GM12873 (cell line): ENCODE results near the gene RGS4.

Experiments used
- CTCF ChIP-seq: IDR thresholded peaks from 2 replicates; pipeline ENCODE4 v1.5.1; 2012; ENCODE audit warnings: low read depth, mild to moderate bottlenecking, moderate library complexity, low read length, control low read depth; ENCODE audit not compliant: insufficient read depth; ENCODE audit errors: missing control alignments

Gene RGS4

GRCh38 chr1:163069655-163070277 lies 605 bp downstream of the RGS4 start:
- TF ChIP-seq CTCF, result no peak

DNA sequence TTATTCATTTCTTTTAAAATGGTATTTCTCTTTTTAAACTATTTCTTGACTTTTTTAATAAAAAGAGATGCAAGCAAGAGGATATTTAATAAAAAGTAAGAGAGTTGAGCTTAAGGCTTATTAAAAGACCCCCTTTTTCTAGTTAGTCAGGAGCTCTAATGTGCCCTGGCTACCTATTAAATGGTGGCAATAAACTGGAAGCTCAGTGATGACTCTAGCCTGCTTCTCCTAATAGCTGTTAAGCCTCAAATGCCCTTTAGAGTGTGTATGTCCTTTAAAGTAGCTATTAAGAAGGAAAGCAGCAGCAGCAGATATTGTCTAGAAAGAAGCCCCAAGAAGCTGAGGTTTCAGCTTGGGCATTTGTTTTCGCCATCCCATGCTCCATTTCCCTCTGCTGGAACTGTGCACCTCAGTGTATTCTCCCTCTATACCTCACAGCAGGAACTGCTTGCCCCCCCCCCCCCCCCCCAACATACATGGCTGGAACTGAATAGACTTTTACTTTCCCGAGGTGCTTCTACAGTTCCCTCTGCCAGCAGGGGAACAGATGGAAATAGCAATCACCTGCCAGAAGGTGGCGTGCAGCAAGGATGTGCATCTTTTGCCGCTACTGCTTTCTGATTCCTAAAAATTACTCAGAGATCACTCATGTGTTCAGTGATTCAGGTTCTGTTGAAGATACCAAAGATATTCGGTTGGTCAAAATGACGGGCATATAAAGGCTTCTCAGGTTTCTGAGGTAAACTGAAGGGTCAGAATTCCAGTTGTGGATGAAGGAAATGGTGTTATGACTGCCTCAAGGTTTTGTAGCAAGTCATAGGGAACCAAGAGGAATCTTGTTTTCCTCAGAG lies 2.5 kb downstream of the RGS4 start:
- TF ChIP-seq CTCF, result peak; percentile 84

- TF ChIP-seq CTCF, result no peak
These were observed 3.5 kb downstream of the RGS4 start for GRCh38 chr1:163072658-163073057.

- TF ChIP-seq CTCF, result no peak
These were observed 4.8 kb downstream of the RGS4 start for GRCh38 chr1:163074004-163074403.

- TF ChIP-seq CTCF, result no peak
These were observed 5.6 kb downstream of the RGS4 start for GRCh38 chr1:163074716-163075284.

DNA sequence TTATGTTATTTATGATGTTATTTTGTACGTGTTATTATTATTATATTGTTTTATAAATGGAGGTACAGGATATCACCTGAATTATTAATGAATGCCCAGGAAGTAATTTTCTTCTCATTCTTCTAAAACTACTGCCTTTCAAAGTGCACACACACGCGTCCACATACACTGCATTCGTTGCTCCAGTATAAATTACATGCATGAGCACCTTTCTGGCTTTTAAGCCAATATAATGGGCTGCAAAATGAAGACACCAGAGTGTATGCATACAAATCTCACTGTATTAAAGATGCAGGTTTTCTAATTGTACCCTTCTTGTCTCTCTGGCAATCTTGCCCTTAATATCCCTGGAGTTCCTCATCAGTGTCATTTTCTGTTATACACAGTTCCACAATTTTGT lies 6.9 kb downstream of the RGS4 start:
- TF ChIP-seq CTCF, result no peak

DNA sequence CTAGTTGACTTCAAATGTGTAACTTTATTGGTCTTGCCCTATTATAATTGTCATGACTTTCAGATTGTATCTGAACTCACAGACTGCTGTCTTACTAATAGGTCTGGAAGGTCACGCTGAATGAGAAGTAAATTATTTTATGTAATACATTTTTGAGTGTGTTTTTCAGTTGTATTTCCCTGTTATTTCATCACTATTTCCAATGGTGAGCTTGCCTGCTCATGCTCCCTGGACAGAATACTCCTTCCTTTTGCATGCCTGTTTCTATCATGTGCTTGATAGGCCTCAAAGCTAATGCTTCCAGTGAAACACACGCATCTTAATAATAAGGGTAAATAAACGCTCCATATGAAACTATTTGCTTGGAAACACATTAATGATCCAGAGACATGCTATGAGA lies 7.3 kb downstream of the RGS4 start:
- no peak for TF ChIP-seq CTCF
